HepG2 (cell line): ENCODE measurements around the gene POLR3GL. TPM values are rescaled to one million over a fixed set of nuclear protein-coding genes. Genes with fewer than 3 reads are reported as not detected.
A peak's percentile ranks its signal among the peaks of the same experiment; 100 is the strongest.

Experiments used
- ATAC-seq: fragments of 200-7000 bp; cut with Tn5 transposase; 3 replicates; pipeline ENCODE4 v1.9.1; 2020; ENCODE audit warnings: mild to moderate bottlenecking, moderate library complexity
- BruUV-seq: library from RNA; stranded (reverse); fragments of 400-500 nt; replicated peaks from 2 replicates; lab custom pipeline; 2021; lab: Mats Ljungman, UMichigan
- CTCF ChIA-PET: fragments of 300-600 bp; formaldehyde crosslinking; extraction: SDS; loops from one replicate; lab custom pipeline; 2021; ENCODE audit warnings: low total read pairs, inconsistent platforms, low intra/inter-chr PET ratio; lab: Yijun Ruan, JAX
- POLR2A ChIA-PET: fragments of 350-600 bp; sonication (Branson Sonifier 250); formaldehyde crosslinking; loops from one replicate; lab custom pipeline; 2020; ENCODE audit warnings: antibody characterized with exemption, inconsistent platforms; lab: Yijun Ruan, JAX
- DNase-seq: peaks from one replicate; pipeline ENCODE4 v3.0.0-alpha.2; 2015; ENCODE audit warnings: low spot score
- FAIRE-seq: peaks from 3 replicates; lab custom pipeline; 2011; peaks lifted over from hg19 to GRCh38; lab: Jason Lieb, UNC
- H2AFZ ChIP-seq: one replicate; pipeline ENCODE4 v1.6.1; 2011; ENCODE audit warnings: low read length, inconsistent platforms
- H3K27ac ChIP-seq: fragments of 300-600 bp; 3 replicates; pipeline ENCODE4 v1.8.0; 2011; ENCODE audit warnings: mixed run types, mild to moderate bottlenecking, mixed read lengths, low read length, inconsistent platforms; ENCODE audit not compliant: insufficient read depth; ENCODE audit errors: extremely low read length
- H3K27me3 ChIP-seq, 2 experiments: fragments of 200-600 bp in 1 of 2; 2 replicates in 1 of 2; 3 replicates in 1 of 2; pipeline versions ENCODE4 v1.6.0 to v1.8.0; 2011; ENCODE audit warnings: low read length in 2 of 2, mild to moderate bottlenecking in 2 of 2, moderate library complexity in 2 of 2, inconsistent platforms in 1 of 2; ENCODE audit not compliant: insufficient read depth in 2 of 2, control insufficient read depth in 1 of 2
- H3K36me3 ChIP-seq, 2 experiments: fragments of 200-600 bp in 1 of 2; replicated peaks in 1 of 2; 2 replicates in 1 of 2; 3 replicates in 1 of 2; pipeline versions ENCODE4 v1.5.1 to v1.8.0; 2011; ENCODE audit warnings: low read length in 2 of 2, inconsistent platforms in 1 of 2; ENCODE audit not compliant: insufficient read depth in 2 of 2, control insufficient read depth in 1 of 2
- H3K4me1 ChIP-seq: 2 replicates; pipeline ENCODE4 v1.5.1; 2012; ENCODE audit warnings: low read length, inconsistent platforms; ENCODE audit not compliant: insufficient read depth
- H3K4me2 ChIP-seq: 2 replicates; pipeline ENCODE4 v1.6.0; 2011; ENCODE audit warnings: low read depth, low read length, inconsistent platforms
- H3K4me3 ChIP-seq, 3 experiments: fragments of 200-600 bp in 1 of 3; sonication (generic), shearing (Covaris generic) in 1 of 3; replicated peaks in 1 of 3; 2 replicates each; pipeline ENCODE4 v1.5.1; 2011 to 2016; ENCODE audit warnings: low read length in 3 of 3, inconsistent platforms in 2 of 3, low read depth in 2 of 3, mild to moderate bottlenecking in 2 of 3, control low read depth in 1 of 3, mixed read lengths in 1 of 3; ENCODE audit not compliant: insufficient read depth in 1 of 3
- H3K79me2 ChIP-seq: one replicate; pipeline ENCODE4 v1.6.1; 2011; ENCODE audit warnings: low read length, inconsistent platforms; ENCODE audit not compliant: insufficient read depth
- H3K9ac ChIP-seq: 2 replicates; pipeline ENCODE4 v1.6.0; 2011; ENCODE audit warnings: mild to moderate bottlenecking, low read depth, low read length, inconsistent platforms; ENCODE audit not compliant: insufficient read depth
- H3K9me3 ChIP-seq: 2 replicates; pipeline ENCODE4 v1.5.1; 2012; ENCODE audit warnings: mild to moderate bottlenecking, low read length
- H4K20me1 ChIP-seq: 2 replicates; pipeline ENCODE4 v1.6.0; 2011; ENCODE audit warnings: inconsistent platforms, mild to moderate bottlenecking, low read length, moderate library complexity; ENCODE audit not compliant: insufficient read depth
- FOXK2 ChIP-seq: fragments of 450-650 bp; IDR thresholded peaks from 2 replicates; pipeline ENCODE4 v1.6.1; 2016
- HHEX ChIP-seq: IDR thresholded peaks from 2 replicates; pipeline ENCODE4 v1.6.1; 2016; ENCODE audit warnings: control low read depth
- NCOA2 ChIP-seq: sonication (generic); formaldehyde crosslinking; IDR thresholded peaks from 2 replicates; pipeline ENCODE4 v1.8.0; 2022; ENCODE audit warnings: inconsistent platforms
- RFXANK ChIP-seq: IDR thresholded peaks from 2 replicates; pipeline ENCODE4 v1.6.1; 2016
- ZFYVE20 ChIP-seq: sonication (generic); formaldehyde crosslinking; IDR thresholded peaks from 2 replicates; pipeline ENCODE4 v1.8.0; 2023; ENCODE audit warnings: low read depth, mild to moderate bottlenecking, moderate library complexity, missing genetic modification reagents, borderline replicate concordance
- ZNF382 ChIP-seq: sonication (generic); formaldehyde crosslinking; IDR thresholded peaks from 2 replicates; pipeline ENCODE4 v1.5.0; 2020; ENCODE audit warnings: missing genetic modification reagents, mild to moderate bottlenecking, borderline replicate concordance
- ZNF768 ChIP-seq: sonication (generic); formaldehyde crosslinking; IDR thresholded peaks from 2 replicates; pipeline ENCODE4 v1.4.0; 2020; ENCODE audit warnings: missing genetic modification reagents
- in situ Hi-C: cut with HindIII; loops from 2 replicates; pipeline ENCODE4 v1.10.0; 2017; ENCODE audit warnings: low pct_unique_long_range_greater_than_20kb; ENCODE audit not compliant: extremely low pct_ligation_motif_present
- intact Hi-C: fragments of 100-400 bp; cut with micrococcal nuclease; formaldehyde crosslinking; loops from one replicate; pipeline ENCODE4 v1.10.0; 2022; ENCODE audit not compliant: unreplicated experiment
- polyA plus RNA-seq, 8 experiments: library from polyadenylated mRNA; depleted of rRNA in 3 of 8; stranded (reverse) in 7 of 8; unstranded in 1 of 8; fragments of >200 nt; fragmentation: Illumina TruSeq in 4 of 8; extraction: Trizol in 4 of 8; gene quantifications; 2 replicates each; pipeline versions ENCODE4 v1.2.1 to v1.2.3, GENCODE V29; 2011 to 2016; ENCODE audit warnings: low read depth in 4 of 8, missing spikeins in 1 of 8, mixed read lengths in 1 of 8; ENCODE audit not compliant: insufficient read depth in 1 of 8
- total RNA-seq, 5 experiments: library from RNA; depleted of rRNA; stranded (reverse); fragments of >200 nt; fragmentation: Illumina TruSeq; extraction: Trizol; gene quantifications; 2 replicates each; pipeline ENCODE4 v1.2.3, GENCODE V29; 2016; ENCODE audit warnings: low read depth in 1 of 5
- TF ChIP-seq, protein P1 (sequence below): sonication (generic); formaldehyde crosslinking; IDR thresholded peaks from 2 replicates; pipeline ENCODE4 v1.4.0; 2020; ENCODE audit warnings: missing genetic modification reagents, mild to moderate bottlenecking, borderline replicate concordance
- TF ChIP-seq, protein P2 (sequence below): sonication (generic); formaldehyde crosslinking; IDR thresholded peaks from 2 replicates; pipeline ENCODE4 v1.4.0; 2020; ENCODE audit warnings: low read depth, mild to moderate bottlenecking, missing genetic modification reagents
- TF ChIP-seq, protein P3 (sequence below): IDR thresholded peaks from 2 replicates; pipeline ENCODE4 v1.6.1; 2012; ENCODE audit warnings: low read depth, low read length, improper control_type of control experiment

The POLR3GL gene
- total and polyA plus RNA-seq, 2 of the 13 experiments (the other 11 are each of a cell fraction or from before 2014, with no cell fraction given) = 11.5 to 12.4 TPM

DNA sequence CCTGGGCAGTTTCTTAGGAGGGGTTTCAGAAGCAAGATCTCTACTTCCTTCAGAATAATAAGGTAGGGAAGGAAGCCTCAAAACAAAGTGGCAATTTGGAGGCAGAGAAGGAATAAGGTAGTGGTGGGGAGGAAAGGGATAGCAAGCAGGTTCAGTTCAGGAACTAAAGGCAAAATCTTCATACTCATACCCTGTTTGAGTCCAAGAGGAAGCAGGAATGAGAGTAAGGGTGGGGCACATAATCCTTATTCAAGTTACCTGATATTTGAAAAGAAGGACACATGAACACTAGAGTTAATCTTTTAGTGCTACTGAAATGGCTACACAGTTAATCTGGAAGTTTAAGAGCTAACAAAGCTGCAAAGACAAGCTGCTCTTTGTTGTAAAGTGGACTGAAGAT, 28.8 kb upstream of the POLR3GL start:
- Histone ChIP-seq H3K36me3 (peaks cover 3 to 13% of the 10 kb centered on the region in 2 experiments; a peak in 3 of 5 replicates), H3K79me2 (no peaks in the 10 kb centered on the region), H3K4me1 (no peaks in the 10 kb centered on the region; the same call in 1 of the 2 replicates), H3K4me3 (no peak overlapping the region), H2AFZ (no peak overlapping the region), H3K27ac (no peak overlapping the region), H4K20me1 (no peaks in the 10 kb centered on the region), H3K4me2 (no peak overlapping the region), H3K9ac (no peak overlapping the region), H3K9me3 (no peaks in the 10 kb centered on the region), H3K27me3 (no peaks in the 10 kb centered on the region; a peak in 1 of 5 replicates)
- no peak for DNase-seq
- CTCF ChIA-PET = no interaction called here
- POLR2A ChIA-PET = no interaction called here
- ATAC-seq = no peak
- intact Hi-C loops (no loop called here), in situ Hi-C loops (no loop called here)
- TSS peak; percentile 52 for BruUV-seq
- FAIRE-seq = no peak
- TF ChIP-seq, protein P1, sequence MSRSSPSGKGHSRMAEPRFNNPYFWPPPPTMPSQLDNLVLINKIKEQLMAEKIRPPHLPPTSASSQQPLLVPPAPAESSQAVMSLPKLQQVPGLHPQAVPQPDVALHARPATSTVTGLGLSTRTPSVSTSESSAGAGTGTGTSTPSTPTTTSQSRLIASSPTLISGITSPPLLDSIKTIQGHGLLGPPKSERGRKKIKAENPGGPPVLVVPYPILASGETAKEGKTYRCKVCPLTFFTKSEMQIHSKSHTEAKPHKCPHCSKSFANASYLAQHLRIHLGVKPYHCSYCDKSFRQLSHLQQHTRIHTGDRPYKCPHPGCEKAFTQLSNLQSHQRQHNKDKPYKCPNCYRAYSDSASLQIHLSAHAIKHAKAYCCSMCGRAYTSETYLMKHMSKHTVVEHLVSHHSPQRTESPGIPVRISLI (CRISPR knock-in tag) = no peak
- TF ChIP-seq ZFYVE20 (CRISPR knock-in tag) (no peak), HHEX (CRISPR knock-in tag) (no peak), ZNF382 (CRISPR knock-in tag) (no peak), NCOA2 (CRISPR knock-in tag) (no peak), ZNF768 (CRISPR knock-in tag) (no peak), FOXK2 (no peak), RFXANK (no peak)
- TF ChIP-seq, protein P2, sequence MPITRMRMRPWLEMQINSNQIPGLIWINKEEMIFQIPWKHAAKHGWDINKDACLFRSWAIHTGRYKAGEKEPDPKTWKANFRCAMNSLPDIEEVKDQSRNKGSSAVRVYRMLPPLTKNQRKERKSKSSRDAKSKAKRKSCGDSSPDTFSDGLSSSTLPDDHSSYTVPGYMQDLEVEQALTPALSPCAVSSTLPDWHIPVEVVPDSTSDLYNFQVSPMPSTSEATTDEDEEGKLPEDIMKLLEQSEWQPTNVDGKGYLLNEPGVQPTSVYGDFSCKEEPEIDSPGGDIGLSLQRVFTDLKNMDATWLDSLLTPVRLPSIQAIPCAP = no peak
- TF ChIP-seq, protein P3, sequence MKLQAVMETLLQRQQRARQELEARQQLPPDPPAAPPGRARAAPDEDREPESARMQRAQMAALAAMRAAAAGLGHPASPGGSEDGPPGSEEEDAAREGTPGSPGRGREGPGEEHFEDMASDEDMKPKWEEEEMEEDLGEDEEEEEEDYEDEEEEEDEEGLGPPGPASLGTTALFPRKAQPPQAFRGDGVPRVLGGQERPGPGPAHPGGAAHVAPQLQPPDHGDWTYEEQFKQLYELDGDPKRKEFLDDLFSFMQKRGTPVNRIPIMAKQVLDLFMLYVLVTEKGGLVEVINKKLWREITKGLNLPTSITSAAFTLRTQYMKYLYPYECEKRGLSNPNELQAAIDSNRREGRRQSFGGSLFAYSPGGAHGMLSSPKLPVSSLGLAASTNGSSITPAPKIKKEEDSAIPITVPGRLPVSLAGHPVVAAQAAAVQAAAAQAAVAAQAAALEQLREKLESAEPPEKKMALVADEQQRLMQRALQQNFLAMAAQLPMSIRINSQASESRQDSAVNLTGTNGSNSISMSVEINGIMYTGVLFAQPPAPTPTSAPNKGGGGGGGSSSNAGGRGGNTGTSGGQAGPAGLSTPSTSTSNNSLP = no peak
